Liver (tissue), 3 donors: ENCODE data around the gene MYOM1.

Source experiments
- JUND ChIP-seq, 2 donors: IDR thresholded peaks; 2 replicates each; pipeline ENCODE4 v1.6.1; 2016; ENCODE audit warnings: antibody characterized with exemption in 2 of 2
- SP1 ChIP-seq: IDR thresholded peaks from 2 replicates; pipeline ENCODE4 v1.6.1; 2018; ENCODE audit warnings: antibody characterized with exemption, mild to moderate bottlenecking
- TF ChIP-seq, protein P1 (sequence below): fragments of 150-350 bp; IDR thresholded peaks from 2 replicates; pipeline ENCODE4 v1.5.1; 2017; ENCODE audit warnings: improper control_type of control experiment, low read depth, low read length; ENCODE audit not compliant: missing input control
- donor health status: healthy.
- donor health status: healthy.

DNA sequence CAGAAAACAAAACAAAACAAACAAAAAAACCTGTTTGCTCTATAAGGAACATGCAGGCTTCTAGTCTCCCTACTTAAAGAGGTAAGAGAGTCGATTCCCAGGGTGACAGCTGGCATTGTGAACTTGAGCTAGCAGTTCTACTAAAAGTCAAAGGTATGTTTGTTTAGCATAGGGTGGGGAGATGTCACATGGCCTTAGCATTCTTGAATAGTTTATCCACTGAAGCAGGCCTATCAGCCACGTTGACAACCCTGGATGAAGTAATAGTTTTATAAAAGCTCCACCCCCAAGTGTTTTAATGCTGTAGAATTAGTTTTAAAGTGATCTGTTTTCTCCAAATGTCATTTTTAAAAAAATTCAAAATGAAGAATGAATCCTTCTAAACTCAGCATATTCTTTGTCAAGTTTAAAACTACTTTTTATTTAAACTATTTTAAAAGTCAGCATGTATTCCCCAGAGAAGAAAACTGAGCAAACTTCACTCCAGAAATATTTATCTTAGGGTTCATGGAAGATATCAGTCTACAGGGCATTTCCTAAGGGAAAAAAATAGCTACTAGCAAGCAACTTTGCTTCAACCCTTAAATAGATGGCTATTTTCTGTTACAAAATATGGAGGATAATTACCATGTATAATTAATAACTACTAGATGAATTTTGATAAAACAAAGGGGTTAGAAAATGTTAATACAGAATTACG is 1.7 kb downstream of the MYOM1 start:
- TF ChIP-seq SP1 (peak; percentile 62), JUND (IDR thresholded peaks at IDR 0.05) (peak in 1 of 2 donors; percentile 38)
- TF ChIP-seq, protein P1, sequence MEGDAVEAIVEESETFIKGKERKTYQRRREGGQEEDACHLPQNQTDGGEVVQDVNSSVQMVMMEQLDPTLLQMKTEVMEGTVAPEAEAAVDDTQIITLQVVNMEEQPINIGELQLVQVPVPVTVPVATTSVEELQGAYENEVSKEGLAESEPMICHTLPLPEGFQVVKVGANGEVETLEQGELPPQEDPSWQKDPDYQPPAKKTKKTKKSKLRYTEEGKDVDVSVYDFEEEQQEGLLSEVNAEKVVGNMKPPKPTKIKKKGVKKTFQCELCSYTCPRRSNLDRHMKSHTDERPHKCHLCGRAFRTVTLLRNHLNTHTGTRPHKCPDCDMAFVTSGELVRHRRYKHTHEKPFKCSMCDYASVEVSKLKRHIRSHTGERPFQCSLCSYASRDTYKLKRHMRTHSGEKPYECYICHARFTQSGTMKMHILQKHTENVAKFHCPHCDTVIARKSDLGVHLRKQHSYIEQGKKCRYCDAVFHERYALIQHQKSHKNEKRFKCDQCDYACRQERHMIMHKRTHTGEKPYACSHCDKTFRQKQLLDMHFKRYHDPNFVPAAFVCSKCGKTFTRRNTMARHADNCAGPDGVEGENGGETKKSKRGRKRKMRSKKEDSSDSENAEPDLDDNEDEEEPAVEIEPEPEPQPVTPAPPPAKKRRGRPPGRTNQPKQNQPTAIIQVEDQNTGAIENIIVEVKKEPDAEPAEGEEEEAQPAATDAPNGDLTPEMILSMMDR: no peak
